Naive thymus-derived CD4-positive, alpha-beta T cell (primary cell): Measurements from ENCODE around the gene MAP2K5. TPM values are rescaled to one million over a fixed set of nuclear protein-coding genes. Genes with fewer than 3 reads are reported as not detected.
A peak's percentile ranks its signal among the peaks of the same experiment; 100 is the strongest.

Experiments used
- ATAC-seq: fragments of 150-1000 bp; cut with Tn5 transposase; 2 replicates; pipeline ENCODE4 v1.10.0; 2021; ENCODE audit warnings: mild to moderate bottlenecking, moderate library complexity
- CTCF ChIA-PET: fragments of 350-600 bp; sonication (Branson Sonifier 250); formaldehyde crosslinking; loops from one replicate; lab custom pipeline; 2021; ENCODE audit warnings: antibody characterized with exemption; lab: Charles Lee
- POLR2A ChIA-PET: fragments of 350-600 bp; sonication (Branson Sonifier 250); formaldehyde crosslinking; loops from one replicate; lab custom pipeline; 2021; ENCODE audit warnings: antibody characterized with exemption, inconsistent platforms; lab: Charles Lee
- DNase-seq, 9 donors: peaks; one replicate each; pipeline versions ENCODE4 v3.0.0 to v3.0.0-alpha.2; 2020 to 2022; ENCODE audit warnings: mixed read lengths in 1 of 9
- H3K27ac ChIP-seq: one replicate; pipeline ENCODE4 v1.7.0; 2013; ENCODE audit warnings: mild to moderate bottlenecking, low read depth, low read length, moderate library complexity
- H3K27me3 ChIP-seq, 2 donors: one replicate each; pipeline ENCODE4 v1.7.0; 2013; ENCODE audit warnings: low read length in 2 of 2, mild to moderate bottlenecking in 2 of 2, moderate library complexity in 2 of 2; ENCODE audit not compliant: control insufficient read depth in 2 of 2, insufficient read depth in 2 of 2
- H3K36me3 ChIP-seq, 3 experiments: 1 replicate in 2 of 3; 2 replicates in 1 of 3; pipeline ENCODE4 v1.7.0; 2013; ENCODE audit warnings: low read length in 3 of 3, mild to moderate bottlenecking in 3 of 3, moderate library complexity in 1 of 3; ENCODE audit not compliant: insufficient read depth in 3 of 3, control insufficient read depth in 2 of 3
- H3K4me1 ChIP-seq, 2 donors: one replicate each; pipeline ENCODE4 v1.7.0; 2013; ENCODE audit warnings: low read length in 2 of 2, mild to moderate bottlenecking in 2 of 2, moderate library complexity in 1 of 2; ENCODE audit not compliant: control insufficient read depth in 2 of 2, insufficient read depth in 2 of 2
- H3K4me3 ChIP-seq: 2 replicates; pipeline ENCODE4 v1.7.0; 2013; ENCODE audit warnings: mild to moderate bottlenecking, low read length
- H3K9me3 ChIP-seq, 3 experiments: 1 replicate in 2 of 3; 2 replicates in 1 of 3; pipeline ENCODE4 v1.7.0; 2013; ENCODE audit warnings: low read length in 3 of 3; ENCODE audit not compliant: control insufficient read depth in 2 of 3
- H3K27ac Mint-ChIP-seq, 9 donors: one replicate each; pipeline ENCODE4 v1.8.0; 2020 to 2022; ENCODE audit warnings: mixed read lengths in 9 of 9, mild to moderate bottlenecking in 8 of 9, moderate library complexity in 5 of 9, inconsistent platforms in 2 of 9
- H3K27me3 Mint-ChIP-seq, 5 donors: one replicate each; pipeline ENCODE4 v1.8.0; 2021 to 2022; ENCODE audit warnings: mixed read lengths in 5 of 5, mild to moderate bottlenecking in 1 of 5
- H3K36me3 Mint-ChIP-seq, 5 donors: one replicate each; pipeline ENCODE4 v1.8.0; 2020 to 2022; ENCODE audit warnings: mixed read lengths in 5 of 5, mild to moderate bottlenecking in 3 of 5, inconsistent platforms in 1 of 5
- H3K4me1 Mint-ChIP-seq, 7 donors: one replicate each; pipeline ENCODE4 v1.8.0; 2020 to 2022; ENCODE audit warnings: mixed read lengths in 7 of 7, mild to moderate bottlenecking in 3 of 7, inconsistent platforms in 1 of 7
- H3K4me3 Mint-ChIP-seq, 10 donors: one replicate each; pipeline ENCODE4 v1.8.0; 2020 to 2022; ENCODE audit warnings: mild to moderate bottlenecking in 10 of 10, mixed read lengths in 10 of 10, moderate library complexity in 6 of 10, inconsistent platforms in 2 of 10
- H3K9me3 Mint-ChIP-seq, 11 donors: one replicate each; pipeline ENCODE4 v1.8.0; 2020 to 2022; ENCODE audit warnings: mixed read lengths in 11 of 11, mild to moderate bottlenecking in 4 of 11, inconsistent platforms in 1 of 11, moderate library complexity in 1 of 11
- intact Hi-C, 2 donors: fragments of 100-400 bp; cut with micrococcal nuclease; formaldehyde crosslinking; loops; one replicate each; pipeline ENCODE4 v1.15.1; 2023
- polyA plus RNA-seq, 2 donors: library from polyadenylated mRNA; unstranded; fragments of 300-500 nt; fragmentation: Illumina TruSeq; gene quantifications; one replicate each; pipeline ENCODE4 v1.2.3, GENCODE V29; 2021
- total RNA-seq, 6 experiments: library from RNA in 5 of 6; stranded (reverse) in 5 of 6; gene quantifications; 1 replicate in 5 of 6; 2 replicates in 1 of 6; pipeline ENCODE4 v1.2.3 and lab custom pipeline; 2021 to 2026

MAP2K5 gene
- total and polyA plus RNA-seq, 7 experiments from 2014 or later = 22.7 to 43.4 (median 33.9) TPM

DNA sequence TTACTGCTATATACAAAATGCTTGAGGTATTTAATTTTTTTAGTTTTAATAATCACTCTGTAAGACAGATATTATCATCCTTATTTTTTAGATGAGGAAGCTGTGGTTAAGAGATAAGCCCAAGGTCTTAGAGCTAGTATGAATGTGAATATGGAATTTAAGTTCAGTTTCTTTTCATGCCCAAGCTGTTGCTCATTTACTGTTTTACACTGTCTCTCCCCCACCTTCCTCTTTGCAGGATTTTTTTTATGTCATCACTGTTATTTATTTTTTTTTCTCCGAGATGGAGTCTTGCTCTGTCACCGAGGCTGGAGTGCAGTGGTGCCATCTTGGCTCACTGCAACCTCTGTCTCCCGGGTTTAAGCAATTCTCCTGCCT lies 22.5 kb downstream of the MAP2K5 start:
- no peaks in the 10 kb centered on the region for H3K4me1 ChIP-seq
- DNase-seq (no peak), ATAC-seq (peak; percentile 49)
- peak overlapping the region in 1 of 9 donors; percentile 60 for H3K27ac Mint-ChIP-seq
- H3K27ac ChIP-seq = no peak overlapping the region
- H3K4me3 Mint-ChIP-seq = peak overlapping the region in 1 of 10 donors; percentile 10
- CTCF ChIA-PET = no interaction called here
- peaks cover 0 to 8% (median 0%) of the 10 kb centered on the region in 3 experiments for H3K36me3 ChIP-seq
- intact Hi-C loops = no loop called here
- H3K4me3 ChIP-seq = no peak overlapping the region
- H3K36me3 Mint-ChIP-seq = peaks cover 7 to 56% (median 16%) of the 10 kb centered on the region in 5 donors
- H3K9me3 ChIP-seq = no peaks in the 10 kb centered on the region
- H3K27me3 ChIP-seq = no peaks in the 10 kb centered on the region
- POLR2A ChIA-PET = no interaction called here
- H3K9me3 Mint-ChIP-seq = no peaks in the 10 kb centered on the region
- H3K4me1 Mint-ChIP-seq = peaks cover 14 to 28% (median 20%) of the 10 kb centered on the region in 7 donors
- H3K27me3 Mint-ChIP-seq = no peaks in the 10 kb centered on the region

GRCh38 chr15:67569668-67570067 lies 27.2 kb downstream of the MAP2K5 start:
- intact Hi-C loops = no loop called here
- CTCF ChIA-PET = no interaction called here

DNA sequence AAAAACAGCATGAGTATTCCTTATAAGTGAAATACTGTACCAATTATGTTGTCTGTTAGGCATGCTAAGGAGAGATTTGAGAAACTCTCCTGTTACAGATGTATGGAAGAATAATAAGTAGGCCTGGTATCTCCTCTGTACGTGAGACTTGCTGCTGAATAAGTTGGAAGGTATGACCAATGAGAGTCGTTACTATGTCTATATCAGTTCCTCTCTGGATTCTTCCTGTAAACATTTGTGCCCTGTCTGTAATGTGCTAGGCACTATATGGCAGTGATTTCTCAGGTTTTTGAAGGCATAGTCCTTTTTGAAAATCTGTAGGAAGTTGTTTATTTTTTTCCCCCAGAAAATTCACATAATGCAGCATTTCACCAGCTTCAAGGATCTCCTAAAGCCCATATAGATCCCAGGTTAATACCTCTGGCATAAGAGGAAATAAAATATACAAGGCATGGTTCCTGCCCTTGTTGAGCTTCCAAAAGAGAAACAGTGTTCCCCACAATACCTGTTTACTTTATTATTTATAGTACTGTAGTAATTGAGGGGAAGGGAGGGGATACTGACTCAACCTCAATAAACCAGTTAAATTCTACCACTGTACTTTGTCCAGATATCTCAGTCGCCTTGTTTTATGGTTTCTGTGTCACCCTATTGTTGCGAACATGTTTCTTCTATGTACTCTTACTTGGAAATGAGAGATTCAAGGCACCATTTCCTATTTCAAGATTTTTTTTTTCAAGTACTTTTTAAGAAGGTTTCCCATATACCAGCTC lies 28.6 kb downstream of the MAP2K5 start:
- POLR2A ChIA-PET = interaction anchor here (0.7 kb wide), 1 partner anchor 16 kb away, joined by 3 read pairs; no protein-coding TSS in a partner anchor
- intact Hi-C loops = no loop called here
- no peak overlapping the region for H3K27ac Mint-ChIP-seq
- DNase-seq (no peak), ATAC-seq (no peak)
- H3K4me3 ChIP-seq = no peak overlapping the region
- no peaks in the 10 kb centered on the region for H3K27me3 Mint-ChIP-seq
- H3K36me3 Mint-ChIP-seq = peaks cover 0 to 41% (median 13%) of the 10 kb centered on the region in 5 donors
- H3K36me3 ChIP-seq = peaks cover 0 to 10% (median 0%) of the 10 kb centered on the region in 3 experiments
- H3K4me1 ChIP-seq = no peaks in the 10 kb centered on the region
- no peaks in the 10 kb centered on the region for H3K9me3 Mint-ChIP-seq
- H3K27me3 ChIP-seq = no peaks in the 10 kb centered on the region
- H3K4me1 Mint-ChIP-seq = peaks cover 0 to 4% (median 0%) of the 10 kb centered on the region in 7 donors
- H3K4me3 Mint-ChIP-seq = no peak overlapping the region
- H3K9me3 ChIP-seq = no peaks in the 10 kb centered on the region
- no peak overlapping the region for H3K27ac ChIP-seq
- CTCF ChIA-PET = no interaction called here

More at GRCh38 chr15:67569668-67570067, 27.2 kb downstream of the MAP2K5 start:
- Mint-ChIP-seq H3K27me3 (no peaks in the 10 kb centered on the region), H3K36me3 (peaks cover 0 to 45% (median 13%) of the 10 kb centered on the region in 5 donors), H3K4me1 (peaks cover 0 to 10% (median 5%) of the 10 kb centered on the region in 7 donors), H3K4me3 (no peak overlapping the region), H3K27ac (no peak overlapping the region), H3K9me3 (no peaks in the 10 kb centered on the region)
- no peaks in the 10 kb centered on the region for H3K4me1 ChIP-seq
- no peaks in the 10 kb centered on the region for H3K27me3 ChIP-seq
- DNase-seq (no peak), ATAC-seq (no peak)
- no peaks in the 10 kb centered on the region for H3K9me3 ChIP-seq
- peaks cover 0 to 10% (median 0%) of the 10 kb centered on the region in 3 experiments for H3K36me3 ChIP-seq
- H3K4me3 ChIP-seq = no peak overlapping the region
- H3K27ac ChIP-seq = no peak overlapping the region
- POLR2A ChIA-PET = interaction anchor here (1.0 kb wide), 1 partner anchor 46 kb away, joined by 3 read pairs; no protein-coding TSS in a partner anchor

DNA sequence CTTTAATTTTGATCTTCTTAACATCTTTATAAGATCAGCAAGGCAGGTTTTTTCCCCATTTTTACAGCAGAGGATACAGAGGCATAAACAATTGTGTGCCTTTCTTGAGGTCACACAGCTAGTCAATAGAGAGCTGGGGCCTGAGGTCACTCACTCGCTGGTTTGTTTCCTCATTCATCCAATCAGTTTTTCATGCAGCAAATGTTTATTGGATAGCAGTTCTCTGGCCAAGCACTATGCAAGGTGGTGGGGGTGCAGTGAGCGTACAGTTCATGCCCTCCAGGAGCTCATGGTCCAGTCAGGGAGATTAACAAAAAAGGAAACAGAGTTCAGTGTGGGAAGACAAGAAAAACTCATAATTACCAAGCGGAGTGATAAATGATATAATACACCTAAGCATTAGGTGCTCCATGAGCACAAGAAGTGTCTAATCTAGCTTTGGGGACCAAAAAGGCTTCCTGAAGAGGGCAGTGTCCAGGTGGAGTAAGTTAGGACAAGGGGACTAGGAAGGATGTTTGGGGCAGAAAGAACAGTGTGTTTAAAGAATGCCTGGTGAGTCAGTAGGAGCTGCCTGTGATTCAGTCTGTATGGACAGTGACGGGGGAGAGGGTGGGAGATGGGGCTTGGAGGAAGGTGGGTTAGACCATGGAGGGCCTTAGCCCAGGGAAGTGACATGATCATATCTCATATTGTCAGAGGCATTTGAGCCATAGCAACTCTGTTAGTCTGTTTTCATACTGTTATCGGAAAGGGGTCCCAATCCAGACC lies 29.3 kb downstream of the MAP2K5 start:
- peaks cover 0 to 4% (median 0%) of the 10 kb centered on the region in 7 donors for H3K4me1 Mint-ChIP-seq
- Histone ChIP-seq H3K27ac (no peak overlapping the region), H3K4me3 (no peak overlapping the region), H3K27me3 (no peaks in the 10 kb centered on the region), H3K4me1 (no peaks in the 10 kb centered on the region), H3K9me3 (no peaks in the 10 kb centered on the region), H3K36me3 (peaks cover 0 to 10% (median 0%) of the 10 kb centered on the region in 3 experiments)
- no peaks in the 10 kb centered on the region for H3K27me3 Mint-ChIP-seq
- POLR2A ChIA-PET = interaction anchor here (0.7 kb wide), 1 partner anchor 17 kb away, joined by 3 read pairs; no protein-coding TSS in a partner anchor
- H3K9me3 Mint-ChIP-seq = no peaks in the 10 kb centered on the region
- no peak overlapping the region for H3K4me3 Mint-ChIP-seq
- ATAC-seq (no peak), DNase-seq (no peak)
- H3K36me3 Mint-ChIP-seq = peaks cover 0 to 39% (median 13%) of the 10 kb centered on the region in 5 donors
- peak overlapping the region in 1 of 9 donors; percentile 6 for H3K27ac Mint-ChIP-seq
- CTCF ChIA-PET = no interaction called here
- intact Hi-C loops = no loop called here

GRCh38 chr15:67573194-67573593 lies 30.7 kb downstream of the MAP2K5 start:
- ChIA-PET CTCF (no interaction called here), POLR2A (no interaction called here)
- peaks cover 0 to 10% (median 0%) of the 10 kb centered on the region in 3 experiments for H3K36me3 ChIP-seq
- DNase-seq (no peak), ATAC-seq (no peak)
- H3K27ac ChIP-seq = no peak overlapping the region
- H3K27me3 ChIP-seq = no peaks in the 10 kb centered on the region
- H3K4me1 Mint-ChIP-seq = peaks cover 0 to 4% (median 0%) of the 10 kb centered on the region in 7 donors
- no peaks in the 10 kb centered on the region for H3K4me1 ChIP-seq
- no peak overlapping the region for H3K4me3 ChIP-seq
- H3K4me3 Mint-ChIP-seq = no peak overlapping the region
- H3K9me3 Mint-ChIP-seq = no peaks in the 10 kb centered on the region
- peaks cover 0 to 34% (median 13%) of the 10 kb centered on the region in 5 donors for H3K36me3 Mint-ChIP-seq
- H3K27ac Mint-ChIP-seq = no peak overlapping the region
- H3K27me3 Mint-ChIP-seq = no peaks in the 10 kb centered on the region
- intact Hi-C loops = no loop called here
- no peaks in the 10 kb centered on the region for H3K9me3 ChIP-seq

GRCh38 chr15:67575039-67575502 lies 32.6 kb downstream of the MAP2K5 start:
- Mint-ChIP-seq H3K9me3 (no peaks in the 10 kb centered on the region), H3K4me3 (no peak overlapping the region), H3K27ac (no peak overlapping the region), H3K36me3 (peaks cover 0 to 29% (median 9%) of the 10 kb centered on the region in 5 donors), H3K4me1 (peaks cover 0 to 4% (median 0%) of the 10 kb centered on the region in 7 donors), H3K27me3 (no peaks in the 10 kb centered on the region)
- no peaks in the 10 kb centered on the region for H3K9me3 ChIP-seq
- intact Hi-C loops = no loop called here
- DNase-seq (no peak), ATAC-seq (no peak)
- no peak overlapping the region for H3K27ac ChIP-seq
- ChIA-PET POLR2A (no interaction called here), CTCF (no interaction called here)
- no peaks in the 10 kb centered on the region for H3K4me1 ChIP-seq
- peaks cover 0 to 2% (median 0%) of the 10 kb centered on the region in 3 experiments for H3K36me3 ChIP-seq
- H3K27me3 ChIP-seq = no peaks in the 10 kb centered on the region
- no peak overlapping the region for H3K4me3 ChIP-seq
